Prostate gland (tissue), 2 donors: ENCODE measurements around the gene SLC12A8.

ENCODE experiments used
- POLR2A ChIP-seq: fragments of 450-650 bp; IDR thresholded peaks from one replicate; pipeline ENCODE4 v1.6.1; 2016; ENCODE audit warnings: antibody characterized with exemption, mild to moderate bottlenecking
- TF ChIP-seq, protein P1 (sequence below), 4 experiments: fragments of 200-600 bp in 2 of 4; fragments of 450-650 bp in 2 of 4; sonication (generic) in 2 of 4; IDR thresholded peaks; 1 replicate in 3 of 4; 2 replicates in 1 of 4; pipeline ENCODE4 v1.5.1; 2016 to 2019; ENCODE audit warnings: antibody characterized with exemption in 4 of 4, mild to moderate bottlenecking in 2 of 4, moderate library complexity in 2 of 4

DNA sequence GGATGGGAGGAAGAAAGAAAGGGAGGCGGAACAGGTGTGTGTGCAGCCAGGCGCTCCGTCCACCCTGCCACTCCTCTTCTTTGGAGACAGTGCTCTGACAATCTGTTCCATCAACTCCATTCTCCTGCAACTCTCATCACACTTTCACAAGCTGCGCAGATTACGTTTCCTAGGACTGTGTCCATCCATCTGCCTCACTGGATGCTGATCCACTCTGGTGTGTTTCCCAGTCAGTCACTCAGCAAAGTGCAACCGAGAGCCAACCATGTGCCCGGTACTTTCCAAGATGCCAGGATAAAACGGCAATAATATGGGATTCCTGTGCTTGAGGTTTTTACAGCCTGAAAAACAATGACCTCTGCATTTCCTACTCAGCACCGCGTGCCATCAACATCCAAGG is 59.6 kb downstream of the SLC12A8 start:
- TF ChIP-seq, protein P1, sequence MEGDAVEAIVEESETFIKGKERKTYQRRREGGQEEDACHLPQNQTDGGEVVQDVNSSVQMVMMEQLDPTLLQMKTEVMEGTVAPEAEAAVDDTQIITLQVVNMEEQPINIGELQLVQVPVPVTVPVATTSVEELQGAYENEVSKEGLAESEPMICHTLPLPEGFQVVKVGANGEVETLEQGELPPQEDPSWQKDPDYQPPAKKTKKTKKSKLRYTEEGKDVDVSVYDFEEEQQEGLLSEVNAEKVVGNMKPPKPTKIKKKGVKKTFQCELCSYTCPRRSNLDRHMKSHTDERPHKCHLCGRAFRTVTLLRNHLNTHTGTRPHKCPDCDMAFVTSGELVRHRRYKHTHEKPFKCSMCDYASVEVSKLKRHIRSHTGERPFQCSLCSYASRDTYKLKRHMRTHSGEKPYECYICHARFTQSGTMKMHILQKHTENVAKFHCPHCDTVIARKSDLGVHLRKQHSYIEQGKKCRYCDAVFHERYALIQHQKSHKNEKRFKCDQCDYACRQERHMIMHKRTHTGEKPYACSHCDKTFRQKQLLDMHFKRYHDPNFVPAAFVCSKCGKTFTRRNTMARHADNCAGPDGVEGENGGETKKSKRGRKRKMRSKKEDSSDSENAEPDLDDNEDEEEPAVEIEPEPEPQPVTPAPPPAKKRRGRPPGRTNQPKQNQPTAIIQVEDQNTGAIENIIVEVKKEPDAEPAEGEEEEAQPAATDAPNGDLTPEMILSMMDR (IDR thresholded peaks at IDR 0.05): no peak
- TF ChIP-seq POLR2A: no peak
